ENCODE data around the gene IQSEC1. TPM values are rescaled to one million over a fixed set of nuclear protein-coding genes. Genes with fewer than 3 reads are reported as not detected.

Gene IQSEC1
- total RNA-seq, 2 donors from 2014 or later: 22.7 to 24.5 TPM

DNA sequence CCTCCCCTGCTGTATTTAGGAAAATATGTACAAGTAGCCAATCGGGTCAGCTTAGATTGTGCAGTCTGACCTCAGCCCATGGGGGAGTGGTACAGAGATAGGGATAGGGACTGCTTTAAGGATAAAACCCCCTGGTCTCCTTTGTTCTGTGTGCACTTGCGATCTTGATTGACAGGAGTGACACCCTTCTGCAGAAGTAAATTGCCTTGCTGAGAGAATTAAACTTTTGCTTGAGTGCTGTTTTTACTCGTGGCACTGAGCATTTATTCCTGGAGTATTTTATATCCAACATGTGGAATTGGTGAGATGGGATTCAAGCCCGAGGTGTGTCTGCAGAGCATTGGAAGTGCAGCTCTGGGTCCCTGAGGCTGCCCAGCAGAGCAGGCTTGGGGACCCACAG, 208.0 kb downstream of the IQSEC1 start:
- H3K27me3 Mint-ChIP-seq (ENCODE audit: insufficient read depth): peaks cover 43% of the 10 kb centered on the region

DNA sequence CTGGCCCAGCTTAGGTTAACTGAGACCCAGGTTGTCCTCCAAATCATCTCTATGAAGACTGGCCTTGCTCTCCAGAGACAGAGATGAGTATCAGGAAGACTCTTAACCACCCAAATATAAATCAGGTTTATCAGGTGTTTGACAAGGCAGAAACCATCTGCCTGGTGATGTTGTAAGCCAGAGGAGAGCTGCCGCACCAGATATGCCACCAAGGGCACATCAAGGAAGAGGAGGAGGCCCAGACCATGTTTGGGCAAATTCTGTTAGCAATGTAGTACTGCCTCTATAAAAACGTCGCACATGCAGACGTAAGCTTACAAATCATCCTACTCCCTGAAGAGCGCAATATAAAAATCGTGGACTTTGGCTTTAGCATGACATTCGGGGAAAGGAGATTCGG, 210.8 kb downstream of the IQSEC1 start:
- no peak overlapping the region for H3K27ac Mint-ChIP-seq
- no peak overlapping the region for H3K4me3 Mint-ChIP-seq
- H3K36me3 Mint-ChIP-seq (ENCODE audit: low read depth): no peaks in the 10 kb centered on the region
- H3K4me1 ChIP-seq (ENCODE audit: control insufficient read depth, insufficient read depth, low read length): no peaks in the 10 kb centered on the region
- H3K27ac ChIP-seq (ENCODE audit: low read depth, low read length): no peak overlapping the region
- H3K9me3 Mint-ChIP-seq: peaks cover 8% of the 10 kb centered on the region
- H3K27me3 Mint-ChIP-seq (ENCODE audit: insufficient read depth): peaks cover 25% of the 10 kb centered on the region
- no peak for DNase-seq
- WGBS, 2 experiments (ENCODE audit: insufficient coverage in 1 of 2, insufficient read length in 1 of 2): 93 to 96% methylated on average over 8 of the region's 8 CpGs
- TF ChIP-seq, protein P1, sequence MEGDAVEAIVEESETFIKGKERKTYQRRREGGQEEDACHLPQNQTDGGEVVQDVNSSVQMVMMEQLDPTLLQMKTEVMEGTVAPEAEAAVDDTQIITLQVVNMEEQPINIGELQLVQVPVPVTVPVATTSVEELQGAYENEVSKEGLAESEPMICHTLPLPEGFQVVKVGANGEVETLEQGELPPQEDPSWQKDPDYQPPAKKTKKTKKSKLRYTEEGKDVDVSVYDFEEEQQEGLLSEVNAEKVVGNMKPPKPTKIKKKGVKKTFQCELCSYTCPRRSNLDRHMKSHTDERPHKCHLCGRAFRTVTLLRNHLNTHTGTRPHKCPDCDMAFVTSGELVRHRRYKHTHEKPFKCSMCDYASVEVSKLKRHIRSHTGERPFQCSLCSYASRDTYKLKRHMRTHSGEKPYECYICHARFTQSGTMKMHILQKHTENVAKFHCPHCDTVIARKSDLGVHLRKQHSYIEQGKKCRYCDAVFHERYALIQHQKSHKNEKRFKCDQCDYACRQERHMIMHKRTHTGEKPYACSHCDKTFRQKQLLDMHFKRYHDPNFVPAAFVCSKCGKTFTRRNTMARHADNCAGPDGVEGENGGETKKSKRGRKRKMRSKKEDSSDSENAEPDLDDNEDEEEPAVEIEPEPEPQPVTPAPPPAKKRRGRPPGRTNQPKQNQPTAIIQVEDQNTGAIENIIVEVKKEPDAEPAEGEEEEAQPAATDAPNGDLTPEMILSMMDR (conservative IDR thresholded peaks at IDR 0.05): no peak
- no peak overlapping the region for H3K4me3 ChIP-seq (ENCODE audit: low read length)
- H3K27me3 ChIP-seq (ENCODE audit: control insufficient read depth, insufficient read depth, low read length, poor library complexity, severe bottlenecking): no peaks in the 10 kb centered on the region
- no peaks in the 10 kb centered on the region for H3K4me1 Mint-ChIP-seq
- peaks cover 10% of the 10 kb centered on the region for H3K9me3 ChIP-seq (ENCODE audit: control insufficient read depth, low read length)
- no peaks in the 10 kb centered on the region for H3K36me3 ChIP-seq (ENCODE audit: control insufficient read depth, insufficient read depth, low read length)
- no peak overlapping the region for H3K9ac ChIP-seq (ENCODE audit: extremely low read depth, low read length, poor library complexity, severe bottlenecking)

More for the DNA sequence above, 208.0 kb downstream of the IQSEC1 start:
- no peak overlapping the region for H3K27ac ChIP-seq (ENCODE audit: low read depth, low read length)
- peaks cover 8% of the 10 kb centered on the region for H3K9me3 Mint-ChIP-seq
- TF ChIP-seq, protein P1 (conservative IDR thresholded peaks at IDR 0.05): no peak
- no peak for DNase-seq
- H3K36me3 ChIP-seq (ENCODE audit: control insufficient read depth, insufficient read depth, low read length): no peaks in the 10 kb centered on the region
- H3K4me3 ChIP-seq (ENCODE audit: low read length): no peak overlapping the region
- H3K36me3 Mint-ChIP-seq (ENCODE audit: low read depth): no peaks in the 10 kb centered on the region
- H3K4me3 Mint-ChIP-seq: no peak overlapping the region
- H3K4me1 Mint-ChIP-seq: peaks cover 2% of the 10 kb centered on the region
- no peak overlapping the region for H3K9ac ChIP-seq (ENCODE audit: extremely low read depth, low read length, poor library complexity, severe bottlenecking)
- peaks cover 10% of the 10 kb centered on the region for H3K9me3 ChIP-seq (ENCODE audit: control insufficient read depth, low read length)
- WGBS, 2 experiments (ENCODE audit: insufficient coverage in 1 of 2, insufficient read length in 1 of 2): 92 to 100% methylated on average over 3 to 4 of the region's 4 CpGs
- no peaks in the 10 kb centered on the region for H3K4me1 ChIP-seq (ENCODE audit: control insufficient read depth, insufficient read depth, low read length)
- peaks cover 12% of the 10 kb centered on the region for H3K27me3 ChIP-seq (ENCODE audit: control insufficient read depth, insufficient read depth, low read length, poor library complexity, severe bottlenecking)
- H3K27ac Mint-ChIP-seq: no peak overlapping the region

- peaks cover 18% of the 10 kb centered on the region for H3K27me3 Mint-ChIP-seq (ENCODE audit: insufficient read depth)
- H3K36me3 Mint-ChIP-seq (ENCODE audit: low read depth): no peaks in the 10 kb centered on the region
- no peak overlapping the region for H3K27ac Mint-ChIP-seq
- H3K4me1 Mint-ChIP-seq: no peaks in the 10 kb centered on the region
- 91 to 97% methylated on average over 3 to 5 of the region's 5 CpGs for WGBS, 2 experiments (ENCODE audit: insufficient coverage in 1 of 2, insufficient read length in 1 of 2)
- no peak for DNase-seq
- Histone ChIP-seq H3K4me3 (ENCODE audit: low read length) (no peak overlapping the region), H3K9ac (ENCODE audit: extremely low read depth, low read length, poor library complexity, severe bottlenecking) (no peak overlapping the region), H3K9me3 (ENCODE audit: control insufficient read depth, low read length) (peaks cover 10% of the 10 kb centered on the region), H3K36me3 (ENCODE audit: control insufficient read depth, insufficient read depth, low read length) (no peaks in the 10 kb centered on the region), H3K27me3 (ENCODE audit: control insufficient read depth, insufficient read depth, low read length, poor library complexity, severe bottlenecking) (no peaks in the 10 kb centered on the region), H3K4me1 (ENCODE audit: control insufficient read depth, insufficient read depth, low read length) (no peaks in the 10 kb centered on the region), H3K27ac (ENCODE audit: low read depth, low read length) (no peak overlapping the region)
- H3K9me3 Mint-ChIP-seq: peaks cover 8% of the 10 kb centered on the region
- TF ChIP-seq, protein P1 (conservative IDR thresholded peaks at IDR 0.05): no peak
- no peak overlapping the region for H3K4me3 Mint-ChIP-seq
Measured at GRCh38 chr3:12861611-12862010, 211.6 kb downstream of the IQSEC1 start.
